ENCODE results near the gene MZF1.

DNA sequence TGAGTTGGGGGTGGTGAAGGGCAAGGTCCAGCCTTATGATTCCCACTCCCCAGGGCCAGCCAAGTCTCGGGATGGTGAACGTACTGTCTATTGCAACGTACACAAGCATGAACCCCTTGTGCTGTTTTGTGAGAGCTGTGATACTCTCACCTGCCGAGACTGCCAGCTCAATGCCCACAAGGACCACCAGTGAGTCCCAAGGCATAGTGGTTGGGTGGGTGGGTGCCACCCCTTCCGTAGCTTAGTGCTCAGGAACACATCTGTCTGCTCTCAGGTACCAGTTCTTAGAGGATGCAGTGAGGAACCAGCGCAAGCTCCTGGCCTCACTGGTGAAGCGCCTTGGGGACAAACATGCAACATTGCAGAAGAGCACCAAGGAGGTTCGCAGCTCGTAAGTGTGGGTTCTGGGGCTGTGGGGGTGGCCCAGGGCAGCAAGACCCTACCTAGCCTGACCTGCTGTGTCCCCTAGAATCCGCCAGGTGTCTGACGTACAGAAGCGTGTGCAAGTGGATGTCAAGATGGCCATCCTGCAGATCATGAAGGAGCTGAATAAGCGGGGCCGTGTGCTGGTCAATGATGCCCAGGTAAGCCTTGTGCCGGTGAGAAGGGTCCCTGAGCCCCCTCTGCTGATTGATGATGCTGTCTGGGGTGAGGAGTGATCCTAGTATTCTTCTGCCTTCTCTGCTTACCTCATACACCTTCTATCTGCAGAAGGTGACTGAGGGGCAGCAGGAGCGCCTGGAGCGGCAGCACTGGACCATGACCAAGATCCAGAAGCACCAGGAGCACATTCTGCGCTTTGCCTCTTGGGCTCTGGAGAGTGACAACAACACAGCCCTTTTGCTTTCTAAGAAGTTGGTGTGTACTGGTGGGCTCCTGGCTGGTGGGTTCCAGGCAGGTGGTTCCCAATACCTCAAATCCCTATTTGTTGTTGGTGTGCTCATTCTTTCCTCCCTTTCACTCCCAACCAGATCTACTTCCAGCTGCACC is 25.5 kb downstream of the MZF1 start:
- TF ChIP-seq GATA3 (IDR thresholded peaks at IDR 0.05; ENCODE audit: low read depth, low read length), result no peak
- TF ChIP-seq GATA2 (IDR thresholded peaks at IDR 0.05; ENCODE audit: low read depth, low read length), result no peak
